Neural progenitor cell (in vitro differentiated cells): ENCODE results near the gene IFITM5.

Experiments
- CTCF ChIP-seq: fragments of 200-600 bp; sonication (generic); IDR thresholded peaks from 2 replicates; pipeline ENCODE4 v1.5.1; 2017; ENCODE audit warnings: antibody characterized with exemption, mild to moderate bottlenecking
- EZH2 ChIP-seq: fragments of 200-600 bp; sonication (generic); IDR thresholded peaks from 2 replicates; pipeline ENCODE4 v1.6.1; 2017; ENCODE audit warnings: antibody characterized with exemption, mild to moderate bottlenecking, moderate library complexity
- EZH2phosphoT487 ChIP-seq: fragments of 200-600 bp; sonication (generic); IDR thresholded peaks from 2 replicates; pipeline ENCODE4 v1.6.1; 2017; ENCODE audit warnings: antibody characterized with exemption

GRCh38 chr11:346529-346928, 47.2 kb upstream of the IFITM5 start:
- TF ChIP-seq CTCF (no peak), EZH2 (no peak), EZH2phosphoT487 (no peak)
